GM12878 (cell line): Measurements from ENCODE around the gene ARMC3. TPM values are rescaled to one million over a fixed set of nuclear protein-coding genes. Genes with fewer than 3 reads are reported as not detected.

Experiments
- ATAC-seq: fragments of 200-7000 bp; cut with Tn5 transposase; 3 replicates; pipeline ENCODE4 v1.9.1; 2020; ENCODE audit warnings: mild to moderate bottlenecking, moderate library complexity
- BruUV-seq: library from RNA; stranded (reverse); fragments of 400-500 nt; replicated peaks from 2 replicates; lab custom pipeline; 2021; lab: Mats Ljungman, UMichigan
- CTCF ChIA-PET: fragments of 300-600 bp; sonication (Branson Sonifier 250); formaldehyde crosslinking; extraction: SDS; loops from one replicate; lab custom pipeline; 2021; ENCODE audit warnings: inconsistent platforms; lab: Yijun Ruan, JAX
- POLR2A ChIA-PET: fragments of 350-600 bp; formaldehyde crosslinking; extraction: SDS; loops from one replicate; lab custom pipeline; 2021; ENCODE audit warnings: inconsistent platforms; lab: Charles Lee
- RAD21 ChIA-PET: fragments of 300-600 bp; sonication (Branson Sonifier 250); formaldehyde crosslinking; loops from one replicate; lab custom pipeline; 2023; ENCODE audit warnings: antibody characterized with exemption; ENCODE audit not compliant: unreplicated experiment; lab: Charles Lee
- SMC1A ChIA-PET: fragments of 300-600 bp; sonication (Branson Sonifier 250); formaldehyde crosslinking; loops from one replicate; lab custom pipeline; 2023; ENCODE audit not compliant: unreplicated experiment, uncharacterized antibody; lab: Charles Lee
- DNase-seq: peaks from one replicate; pipeline ENCODE4 v3.0.0-alpha.2; 2011; ENCODE audit warnings: low read depth, low spot score
- FAIRE-seq: peaks from 3 replicates; lab custom pipeline; 2011; peaks lifted over from hg19 to GRCh38; lab: Jason Lieb, UNC
- H2AFZ ChIP-seq: 2 replicates; pipeline ENCODE4 v1.6.0; 2011; ENCODE audit warnings: low read depth, low read length, control low read depth; ENCODE audit not compliant: control insufficient read depth
- H3K27ac ChIP-seq: 2 replicates; pipeline ENCODE4 v1.5.1; 2011; ENCODE audit warnings: control low read depth; ENCODE audit not compliant: control insufficient read depth, insufficient read depth
- H3K27me3 ChIP-seq, 2 experiments: replicated peaks in 1 of 2; 2 replicates each; pipeline versions ENCODE4 v1.6.0 to v1.6.1; 2011; ENCODE audit warnings: low read length in 1 of 2; ENCODE audit not compliant: control insufficient read depth in 2 of 2, insufficient read depth in 2 of 2
- H3K36me3 ChIP-seq, 2 experiments: 2 replicates each; pipeline ENCODE4 v1.5.1; 2011; ENCODE audit warnings: low read length in 1 of 2; ENCODE audit not compliant: control insufficient read depth in 2 of 2, insufficient read depth in 2 of 2
- H3K4me1 ChIP-seq: 2 replicates; pipeline ENCODE4 v1.6.1; 2011; ENCODE audit warnings: mild to moderate bottlenecking, low read length, moderate library complexity, mixed read lengths; ENCODE audit not compliant: control insufficient read depth, insufficient read depth
- H3K4me2 ChIP-seq: 2 replicates; pipeline ENCODE4 v1.6.0; 2011; ENCODE audit warnings: control low read depth; ENCODE audit not compliant: control insufficient read depth, insufficient read depth
- H3K4me3 ChIP-seq: fragments of 200-600 bp; sonication (generic); 2 replicates; pipeline ENCODE4 v1.5.1; 2016
- H3K79me2 ChIP-seq: 2 replicates; pipeline ENCODE4 v1.6.0; 2011; ENCODE audit warnings: low read length; ENCODE audit not compliant: control insufficient read depth, insufficient read depth
- H3K9ac ChIP-seq: 2 replicates; pipeline ENCODE4 v1.8.0; 2011; ENCODE audit warnings: low read length, control low read depth, mixed read lengths; ENCODE audit not compliant: control insufficient read depth, insufficient read depth
- H3K9me3 ChIP-seq: replicated peaks from 3 replicates; pipeline ENCODE4 v1.5.1; 2011; ENCODE audit warnings: mild to moderate bottlenecking, low read length; ENCODE audit not compliant: control insufficient read depth, insufficient read depth
- H4K20me1 ChIP-seq: 2 replicates; pipeline ENCODE4 v1.6.0; 2011; ENCODE audit not compliant: control insufficient read depth, insufficient read depth
- CBX3 ChIP-seq: fragments of 200-600 bp; sonication (generic); IDR thresholded peaks from 2 replicates; pipeline ENCODE4 v1.6.1; 2016; ENCODE audit warnings: low read depth, borderline replicate concordance
- HDAC6 ChIP-seq: fragments of 200-600 bp; sonication (generic); IDR thresholded peaks from one replicate; pipeline ENCODE4 v1.8.0; 2017; ENCODE audit warnings: antibody characterized with exemption; ENCODE audit not compliant: unreplicated experiment
- PKNOX1 ChIP-seq: fragments of 450-650 bp; IDR thresholded peaks from 2 replicates; pipeline ENCODE4 v1.6.1; 2016; ENCODE audit warnings: mild to moderate bottlenecking
- SIX5 ChIP-seq: IDR thresholded peaks from 2 replicates; pipeline ENCODE4 v1.6.1; 2011; ENCODE audit warnings: mild to moderate bottlenecking, low read depth, low read length, moderate library complexity; ENCODE audit not compliant: severe bottlenecking
- ZBTB4 ChIP-seq: fragments of 450-650 bp; formaldehyde crosslinking; IDR thresholded peaks from 2 replicates; pipeline ENCODE4 v1.4.0; 2022; ENCODE audit warnings: mild to moderate bottlenecking, moderate library complexity
- WGBS: methylation state at CpG from one replicate; pipeline ENCODE4 v1.1.6; 2016; ENCODE audit warnings: low lambda C conversion rate; ENCODE audit not compliant: insufficient replicate concordance, insufficient coverage; ENCODE audit errors: missing lambda C conversion rate; 5-methylcytosine and 5-hydroxymethylcytosine counted together
- in situ Hi-C: fragments of 300-500 bp; cut with MboI; formaldehyde crosslinking; loops from 9 replicates; pipeline ENCODE4 v1.14.3; 2018; ENCODE audit warnings: mixed read lengths
- intact Hi-C: fragments of 100-400 bp; cut with micrococcal nuclease; formaldehyde crosslinking; loops from one replicate; pipeline ENCODE4 v1.14.2; 2022; ENCODE audit not compliant: unreplicated experiment
- polyA plus RNA-seq, 11 experiments: library from polyadenylated mRNA; depleted of rRNA in 4 of 11; unstranded in 6 of 11; stranded (reverse) in 5 of 11; fragments of >200 nt; fragmentation: Nextera tagmentation in 4 of 11; fragmentation: Illumina TruSeq in 1 of 11; extraction: Ambion mirVana in 4 of 11; extraction: Trizol in 1 of 11; gene quantifications; 1 replicate in 1 of 11; 2 replicates in 10 of 11; pipeline versions ENCODE4 v1.2.1 to v1.2.3, GENCODE V29; 2011 to 2016; ENCODE audit warnings: inconsistent platforms in 2 of 11, missing spikeins in 2 of 11, low read depth in 1 of 11
- total RNA-seq, 4 experiments: library from RNA; depleted of rRNA in 3 of 4; stranded (reverse); fragments of >200 nt in 3 of 4; fragmentation: Illumina TruSeq in 1 of 4; extraction: Trizol in 1 of 4; gene quantifications; 2 replicates each; pipeline versions ENCODE4 v1.2.1 to v1.2.3, GENCODE V29; 2013 to 2021

Gene ARMC3
- total and polyA plus RNA-seq, 10 of the 15 experiments (the other 5 are each of a cell fraction or from before 2014, with no cell fraction given), result 0.01 to 0.06 TPM; not detected in 8

GRCh38 chr10:22925088-22925487 is 2.8 kb upstream of the ARMC3 start:
- in situ Hi-C loops, result no loop called here
- Histone ChIP-seq H3K4me1 (no peaks in the 10 kb centered on the region), H2AFZ (no peak overlapping the region), H3K27ac (no peak overlapping the region), H3K36me3 (no peaks in the 10 kb centered on the region), H3K9me3 (no peaks in the 10 kb centered on the region; the same call in 1 of the 3 replicates), H4K20me1 (no peaks in the 10 kb centered on the region), H3K27me3 (peaks cover 1 to 3% of the 10 kb centered on the region in 2 experiments; a peak in 2 of 4 replicates), H3K4me2 (no peak overlapping the region), H3K79me2 (no peaks in the 10 kb centered on the region), H3K4me3 (no peak overlapping the region), H3K9ac (no peak overlapping the region)
- no TSS peak for BruUV-seq
- DNase-seq (no peak), FAIRE-seq (no peak), ATAC-seq (no peak)
- ChIA-PET CTCF (interaction anchor here (0.5 kb wide), 1 partner anchor 1740 kb away, joined by 3 read pairs; no protein-coding TSS in a partner anchor), RAD21 (no interaction called here), POLR2A (no interaction called here), SMC1A (no interaction called here)
- intact Hi-C loops, result no loop called here
- 6% methylated on average over 1 of the region's 1 CpG for WGBS
- no peak for TF ChIP-seq CBX3
- no peak for TF ChIP-seq HDAC6
- no peak for TF ChIP-seq SIX5
- TF ChIP-seq PKNOX1, result no peak
- no peak for TF ChIP-seq ZBTB4
